GM23338 (cell line): ENCODE data around the gene PLCXD3. TPM values are rescaled to one million over a fixed set of nuclear protein-coding genes. Genes with fewer than 3 reads are reported as not detected.

Source experiments
- ATAC-seq: fragments of 200-7000 bp; cut with Tn5 transposase; 3 replicates; pipeline ENCODE4 v1.9.1; 2020
- DNase-seq: peaks from one replicate; pipeline ENCODE4 v3.0.0-alpha.2; 2015; ENCODE audit warnings: low spot score
- H2AFZ ChIP-seq: fragments of 200-600 bp; sonication (generic); 2 replicates; pipeline ENCODE4 v1.8.0; 2016; ENCODE audit warnings: antibody characterized with exemption, mild to moderate bottlenecking, moderate library complexity
- H3F3A ChIP-seq: fragments of 200-600 bp; sonication (generic); replicated peaks from 2 replicates; pipeline ENCODE4 v1.8.0; 2017; ENCODE audit warnings: antibody characterized with exemption, mixed run types, low read depth
- H3K27ac ChIP-seq: fragments of 200-600 bp; sonication (generic); 2 replicates; pipeline ENCODE4 v1.6.1; 2016; ENCODE audit warnings: low read depth
- H3K27me3 ChIP-seq: fragments of 200-600 bp; sonication (generic); 2 replicates; pipeline ENCODE4 v1.8.0; 2016; ENCODE audit warnings: mild to moderate bottlenecking, mixed run types, moderate library complexity; ENCODE audit not compliant: insufficient read depth
- H3K36me3 ChIP-seq: fragments of 200-600 bp; sonication (generic); 2 replicates; pipeline ENCODE4 v1.8.0; 2016; ENCODE audit warnings: mild to moderate bottlenecking; ENCODE audit not compliant: insufficient read depth
- H3K4me1 ChIP-seq: fragments of 200-600 bp; sonication (generic); 2 replicates; pipeline ENCODE4 v1.8.0; 2016; ENCODE audit warnings: mild to moderate bottlenecking, moderate library complexity; ENCODE audit not compliant: insufficient read depth
- H3K4me2 ChIP-seq: fragments of 200-600 bp; sonication (generic); 2 replicates; pipeline ENCODE4 v1.7.1; 2017; ENCODE audit warnings: mixed run types
- H3K4me3 ChIP-seq: fragments of 200-600 bp; sonication (generic); 2 replicates; pipeline ENCODE4 v1.6.1; 2016; ENCODE audit warnings: mixed run types
- H3K79me2 ChIP-seq: fragments of 200-600 bp; sonication (generic); replicated peaks from 2 replicates; pipeline ENCODE4 v1.8.0; 2017; ENCODE audit warnings: mild to moderate bottlenecking; ENCODE audit not compliant: insufficient read depth
- H3K9me2 ChIP-seq: fragments of 200-600 bp; sonication (generic); 2 replicates; pipeline ENCODE4 v1.8.0; 2017; ENCODE audit not compliant: insufficient read depth
- H4K20me1 ChIP-seq: fragments of 200-600 bp; sonication (generic); replicated peaks from 2 replicates; pipeline ENCODE4 v1.8.0; 2017; ENCODE audit warnings: mild to moderate bottlenecking; ENCODE audit not compliant: insufficient read depth
- H3K27ac Mint-ChIP-seq: 2 replicates; pipeline ENCODE4 v1.8.0; 2020; ENCODE audit warnings: inconsistent platforms, mild to moderate bottlenecking, moderate library complexity, mixed read lengths
- H3K27me3 Mint-ChIP-seq: 3 replicates; pipeline ENCODE4 v1.8.0; 2022; ENCODE audit warnings: low read depth, mild to moderate bottlenecking, moderate library complexity, mixed read lengths, inconsistent platforms; ENCODE audit not compliant: insufficient read depth, poor library complexity
- H3K36me3 Mint-ChIP-seq: 3 replicates; pipeline ENCODE4 v1.8.0; 2021; ENCODE audit warnings: low read depth, mild to moderate bottlenecking, inconsistent platforms, moderate library complexity, mixed read lengths
- H3K4me1 Mint-ChIP-seq: 3 replicates; pipeline ENCODE4 v1.8.0; 2020; ENCODE audit warnings: mild to moderate bottlenecking, inconsistent platforms, mixed read lengths
- H3K4me3 Mint-ChIP-seq: 3 replicates; pipeline ENCODE4 v1.8.0; 2021; ENCODE audit warnings: moderate library complexity, mild to moderate bottlenecking, inconsistent platforms, mixed read lengths
- H3K9me3 Mint-ChIP-seq: 3 replicates; pipeline ENCODE4 v1.8.0; 2020; ENCODE audit warnings: moderate library complexity, mild to moderate bottlenecking, inconsistent platforms, mixed read lengths
- CREB1 ChIP-seq: fragments of 250-450 bp; sonication (Bioruptor Pico); IDR thresholded peaks from 2 replicates; pipeline ENCODE4 v1.5.0; 2020; ENCODE audit warnings: low read depth, mild to moderate bottlenecking, moderate library complexity
- EZH2 ChIP-seq: fragments of 200-600 bp; sonication (generic); IDR thresholded peaks from one replicate; pipeline ENCODE4 v1.8.0; 2017; ENCODE audit warnings: antibody characterized with exemption, mild to moderate bottlenecking, low read depth; ENCODE audit not compliant: unreplicated experiment
- EZH2phosphoT487 ChIP-seq: fragments of 200-600 bp; sonication (generic); IDR thresholded peaks from one replicate; pipeline ENCODE4 v1.8.1; 2018; ENCODE audit warnings: antibody characterized with exemption; ENCODE audit not compliant: unreplicated experiment
- NANOG ChIP-seq: IDR thresholded peaks from 2 replicates; pipeline ENCODE4 v1.6.1; 2016; ENCODE audit warnings: antibody characterized with exemption, borderline replicate concordance
- POLR2AphosphoS5 ChIP-seq: IDR thresholded peaks from 2 replicates; pipeline ENCODE4 v1.6.1; 2016; ENCODE audit warnings: antibody characterized with exemption, low read depth
- polyA plus RNA-seq: library from polyadenylated mRNA; unstranded; fragments of >200 nt; fragmentation: Nextera tagmentation; extraction: Ambion mirVana; gene quantifications from 2 replicates; pipeline ENCODE4 v1.2.1, GENCODE V29; 2016
- total RNA-seq: library from RNA; depleted of rRNA; stranded (reverse); fragments of >200 nt; shearing (Covaris generic); gene quantifications from 2 replicates; pipeline ENCODE4 v1.2.3, GENCODE V29; 2014
- TF ChIP-seq, protein P1 (sequence below): IDR thresholded peaks from 2 replicates; pipeline ENCODE4 v1.6.1; 2016; ENCODE audit warnings: antibody characterized with exemption
- TF ChIP-seq, protein P2 (sequence below): IDR thresholded peaks from one replicate; pipeline ENCODE4 v1.6.1; 2018; ENCODE audit warnings: antibody characterized with exemption; ENCODE audit not compliant: unreplicated experiment
- TF ChIP-seq, protein P3 (sequence below), 2 experiments: fragments of 200-600 bp in 1 of 2; sonication (generic) in 1 of 2; conservative IDR thresholded peaks; 2 replicates each; pipeline versions ENCODE4 v1.5.1 to v1.6.1; 2016 to 2017; ENCODE audit warnings: antibody characterized with exemption in 2 of 2, low read depth in 2 of 2, mild to moderate bottlenecking in 2 of 2, moderate library complexity in 1 of 2

The PLCXD3 gene
- total and polyA plus RNA-seq, 2 experiments from 2014 or later: 0.03 TPM

DNA sequence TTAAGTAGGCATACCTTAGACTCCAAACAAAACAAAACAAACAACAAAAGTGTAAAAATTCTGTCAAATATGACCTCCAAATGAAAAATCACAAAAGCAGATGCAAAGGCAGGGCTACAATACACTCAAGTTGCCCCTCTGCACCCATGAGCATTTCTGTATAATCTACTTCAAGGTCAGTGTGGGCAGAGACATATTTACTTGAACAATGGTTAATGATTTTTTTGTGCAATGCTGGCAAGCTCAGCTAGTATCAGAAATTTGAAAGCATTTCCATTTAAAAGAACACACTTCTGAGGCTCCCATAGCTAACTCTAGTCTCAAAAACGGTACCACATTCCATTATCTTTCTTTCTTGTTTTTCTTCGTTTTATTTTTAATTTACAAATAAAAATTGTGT lies 57.9 kb downstream of the PLCXD3 start:
- H3K27ac Mint-ChIP-seq: no peak overlapping the region
- no peak overlapping the region for H3K4me3 ChIP-seq
- no peaks in the 10 kb centered on the region for H3K27me3 ChIP-seq
- no peaks in the 10 kb centered on the region for H3K9me3 Mint-ChIP-seq
- H3K4me2 ChIP-seq: no peak overlapping the region
- no peaks in the 10 kb centered on the region for H3K36me3 ChIP-seq
- H3K9me2 ChIP-seq: peaks cover 15% of the 10 kb centered on the region
- no peaks in the 10 kb centered on the region for H3K27me3 Mint-ChIP-seq
- no peak for DNase-seq
- no peak overlapping the region for H2AFZ ChIP-seq
- no peak overlapping the region for H3K27ac ChIP-seq
- no peaks in the 10 kb centered on the region for H3K79me2 ChIP-seq
- TF ChIP-seq NANOG: no peak
- TF ChIP-seq, protein P1, sequence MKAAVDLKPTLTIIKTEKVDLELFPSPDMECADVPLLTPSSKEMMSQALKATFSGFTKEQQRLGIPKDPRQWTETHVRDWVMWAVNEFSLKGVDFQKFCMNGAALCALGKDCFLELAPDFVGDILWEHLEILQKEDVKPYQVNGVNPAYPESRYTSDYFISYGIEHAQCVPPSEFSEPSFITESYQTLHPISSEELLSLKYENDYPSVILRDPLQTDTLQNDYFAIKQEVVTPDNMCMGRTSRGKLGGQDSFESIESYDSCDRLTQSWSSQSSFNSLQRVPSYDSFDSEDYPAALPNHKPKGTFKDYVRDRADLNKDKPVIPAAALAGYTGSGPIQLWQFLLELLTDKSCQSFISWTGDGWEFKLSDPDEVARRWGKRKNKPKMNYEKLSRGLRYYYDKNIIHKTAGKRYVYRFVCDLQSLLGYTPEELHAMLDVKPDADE: no peak
- TF ChIP-seq, protein P2, sequence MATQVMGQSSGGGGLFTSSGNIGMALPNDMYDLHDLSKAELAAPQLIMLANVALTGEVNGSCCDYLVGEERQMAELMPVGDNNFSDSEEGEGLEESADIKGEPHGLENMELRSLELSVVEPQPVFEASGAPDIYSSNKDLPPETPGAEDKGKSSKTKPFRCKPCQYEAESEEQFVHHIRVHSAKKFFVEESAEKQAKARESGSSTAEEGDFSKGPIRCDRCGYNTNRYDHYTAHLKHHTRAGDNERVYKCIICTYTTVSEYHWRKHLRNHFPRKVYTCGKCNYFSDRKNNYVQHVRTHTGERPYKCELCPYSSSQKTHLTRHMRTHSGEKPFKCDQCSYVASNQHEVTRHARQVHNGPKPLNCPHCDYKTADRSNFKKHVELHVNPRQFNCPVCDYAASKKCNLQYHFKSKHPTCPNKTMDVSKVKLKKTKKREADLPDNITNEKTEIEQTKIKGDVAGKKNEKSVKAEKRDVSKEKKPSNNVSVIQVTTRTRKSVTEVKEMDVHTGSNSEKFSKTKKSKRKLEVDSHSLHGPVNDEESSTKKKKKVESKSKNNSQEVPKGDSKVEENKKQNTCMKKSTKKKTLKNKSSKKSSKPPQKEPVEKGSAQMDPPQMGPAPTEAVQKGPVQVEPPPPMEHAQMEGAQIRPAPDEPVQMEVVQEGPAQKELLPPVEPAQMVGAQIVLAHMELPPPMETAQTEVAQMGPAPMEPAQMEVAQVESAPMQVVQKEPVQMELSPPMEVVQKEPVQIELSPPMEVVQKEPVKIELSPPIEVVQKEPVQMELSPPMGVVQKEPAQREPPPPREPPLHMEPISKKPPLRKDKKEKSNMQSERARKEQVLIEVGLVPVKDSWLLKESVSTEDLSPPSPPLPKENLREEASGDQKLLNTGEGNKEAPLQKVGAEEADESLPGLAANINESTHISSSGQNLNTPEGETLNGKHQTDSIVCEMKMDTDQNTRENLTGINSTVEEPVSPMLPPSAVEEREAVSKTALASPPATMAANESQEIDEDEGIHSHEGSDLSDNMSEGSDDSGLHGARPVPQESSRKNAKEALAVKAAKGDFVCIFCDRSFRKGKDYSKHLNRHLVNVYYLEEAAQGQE: no peak
- no peak for TF ChIP-seq CREB1 (CRISPR knock-in tag)
- TF ChIP-seq EZH2: no peak
- no peak for TF ChIP-seq POLR2AphosphoS5
- TF ChIP-seq, protein P3, sequence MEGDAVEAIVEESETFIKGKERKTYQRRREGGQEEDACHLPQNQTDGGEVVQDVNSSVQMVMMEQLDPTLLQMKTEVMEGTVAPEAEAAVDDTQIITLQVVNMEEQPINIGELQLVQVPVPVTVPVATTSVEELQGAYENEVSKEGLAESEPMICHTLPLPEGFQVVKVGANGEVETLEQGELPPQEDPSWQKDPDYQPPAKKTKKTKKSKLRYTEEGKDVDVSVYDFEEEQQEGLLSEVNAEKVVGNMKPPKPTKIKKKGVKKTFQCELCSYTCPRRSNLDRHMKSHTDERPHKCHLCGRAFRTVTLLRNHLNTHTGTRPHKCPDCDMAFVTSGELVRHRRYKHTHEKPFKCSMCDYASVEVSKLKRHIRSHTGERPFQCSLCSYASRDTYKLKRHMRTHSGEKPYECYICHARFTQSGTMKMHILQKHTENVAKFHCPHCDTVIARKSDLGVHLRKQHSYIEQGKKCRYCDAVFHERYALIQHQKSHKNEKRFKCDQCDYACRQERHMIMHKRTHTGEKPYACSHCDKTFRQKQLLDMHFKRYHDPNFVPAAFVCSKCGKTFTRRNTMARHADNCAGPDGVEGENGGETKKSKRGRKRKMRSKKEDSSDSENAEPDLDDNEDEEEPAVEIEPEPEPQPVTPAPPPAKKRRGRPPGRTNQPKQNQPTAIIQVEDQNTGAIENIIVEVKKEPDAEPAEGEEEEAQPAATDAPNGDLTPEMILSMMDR (conservative IDR thresholded peaks at IDR 0.05; ENCODE audit: low read depth in 2 of 2): no peak
- no peaks in the 10 kb centered on the region; the same call in 2 of the 3 replicates for H3K36me3 Mint-ChIP-seq
- no peak for ATAC-seq
- no peaks in the 10 kb centered on the region for H3K4me1 ChIP-seq
- no peaks in the 10 kb centered on the region for H3K4me1 Mint-ChIP-seq
- no peaks in the 10 kb centered on the region for H3F3A ChIP-seq
- H4K20me1 ChIP-seq: no peaks in the 10 kb centered on the region
- H3K4me3 Mint-ChIP-seq: no peak overlapping the region

DNA sequence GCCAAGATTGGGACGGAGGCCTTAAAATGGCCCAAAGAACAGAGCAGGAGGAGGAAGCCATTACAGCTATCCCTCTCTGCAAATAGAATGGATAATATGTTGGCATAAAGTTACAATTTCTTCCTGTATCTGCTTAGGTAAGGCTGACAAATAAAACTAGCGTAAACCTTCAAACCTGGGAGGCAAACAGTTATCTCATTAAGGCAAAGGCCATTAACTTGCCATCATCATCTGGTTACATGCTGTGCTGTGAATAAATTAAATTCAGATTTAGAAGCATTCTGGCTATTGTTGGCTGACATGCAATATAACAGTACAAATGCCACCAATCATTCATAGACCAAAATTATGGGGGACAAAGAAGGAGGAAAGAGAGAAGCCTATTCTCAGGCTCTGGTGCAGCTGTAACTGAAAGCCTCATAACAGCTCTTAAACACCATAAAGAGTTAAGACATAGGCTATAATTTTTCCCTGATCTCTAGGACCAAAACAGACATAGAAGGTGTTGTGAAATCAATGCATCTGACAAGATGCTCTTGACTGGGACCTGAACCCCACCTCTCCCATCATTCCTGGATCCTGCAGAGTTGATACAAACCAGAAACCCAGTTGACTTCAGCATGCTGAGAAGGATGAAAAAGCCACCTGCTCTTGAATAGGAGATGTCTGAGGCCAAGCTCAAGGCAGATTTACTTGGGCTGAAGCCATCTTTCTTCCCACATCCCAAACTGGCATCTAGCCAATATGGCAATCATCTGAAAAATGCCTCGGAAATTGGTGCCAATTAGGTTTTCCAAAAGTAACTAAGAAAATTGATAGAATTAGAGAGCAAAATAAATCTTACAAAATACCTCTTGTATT lies 62.5 kb downstream of the PLCXD3 start:
- H4K20me1 ChIP-seq: no peaks in the 10 kb centered on the region
- no peaks in the 10 kb centered on the region for H3K27me3 Mint-ChIP-seq
- no peaks in the 10 kb centered on the region for H3K36me3 ChIP-seq
- H3K4me3 Mint-ChIP-seq: no peak overlapping the region
- no peaks in the 10 kb centered on the region for H3K79me2 ChIP-seq
- no peaks in the 10 kb centered on the region for H3K27me3 ChIP-seq
- DNase-seq: no peak
- H3K9me2 ChIP-seq: peaks cover 8% of the 10 kb centered on the region; the same call in 1 of the 2 replicates
- H3K9me3 Mint-ChIP-seq: no peaks in the 10 kb centered on the region
- H3K27ac ChIP-seq: no peak overlapping the region
- no peak overlapping the region for H2AFZ ChIP-seq
- H3K4me1 ChIP-seq: no peaks in the 10 kb centered on the region
- no peak overlapping the region for H3K4me2 ChIP-seq
- no peaks in the 10 kb centered on the region; the same call in 2 of the 3 replicates for H3K36me3 Mint-ChIP-seq
- no peak for ATAC-seq
- no peak overlapping the region for H3K27ac Mint-ChIP-seq
- H3K4me3 ChIP-seq: no peak overlapping the region
- H3F3A ChIP-seq: no peaks in the 10 kb centered on the region
- H3K4me1 Mint-ChIP-seq: no peaks in the 10 kb centered on the region
- TF ChIP-seq, protein P3 (conservative IDR thresholded peaks at IDR 0.05; ENCODE audit: low read depth in 2 of 2): no peak
- TF ChIP-seq NANOG (no peak), POLR2AphosphoS5 (no peak), EZH2phosphoT487 (no peak)
- TF ChIP-seq, protein P2: no peak
